Transverse colon (tissue), 4 donors: ENCODE measurements around the gene NFE2L3.

Experiments used
- CTCF ChIP-seq, 5 experiments: fragments of 200-600 bp in 3 of 5; fragments of 450-650 bp in 2 of 5; sonication (generic) in 3 of 5; IDR thresholded peaks; 1 replicate in 2 of 5; 2 replicates in 3 of 5; pipeline ENCODE4 v1.5.1; 2016 to 2017; ENCODE audit warnings: antibody characterized with exemption in 5 of 5, inconsistent platforms in 3 of 5, mild to moderate bottlenecking in 2 of 5, moderate library complexity in 1 of 5
- EP300 ChIP-seq: sonication (generic); formaldehyde crosslinking; IDR thresholded peaks from one replicate; pipeline ENCODE4 v1.6.1; 2017; ENCODE audit warnings: antibody characterized with exemption, low read depth
- POLR2A ChIP-seq: fragments of 450-650 bp; IDR thresholded peaks from one replicate; pipeline ENCODE4 v1.6.1; 2016; ENCODE audit warnings: antibody characterized with exemption, mild to moderate bottlenecking, moderate library complexity
- POLR2AphosphoS5 ChIP-seq, 3 donors: sonication (generic); formaldehyde crosslinking; IDR thresholded peaks; one replicate each; pipeline ENCODE4 v1.6.1; 2016; ENCODE audit warnings: antibody characterized with exemption in 3 of 3

- TF ChIP-seq CTCF (IDR thresholded peaks at IDR 0.05) (no peak), POLR2AphosphoS5 (IDR thresholded peaks at IDR 0.05) (no peak), POLR2A (no peak), EP300 (no peak)
Measured at GRCh38 chr7:26144184-26145080, 7.6 kb upstream of the NFE2L3 start.
